ENCODE data around the gene C1QTNF7.

DNA sequence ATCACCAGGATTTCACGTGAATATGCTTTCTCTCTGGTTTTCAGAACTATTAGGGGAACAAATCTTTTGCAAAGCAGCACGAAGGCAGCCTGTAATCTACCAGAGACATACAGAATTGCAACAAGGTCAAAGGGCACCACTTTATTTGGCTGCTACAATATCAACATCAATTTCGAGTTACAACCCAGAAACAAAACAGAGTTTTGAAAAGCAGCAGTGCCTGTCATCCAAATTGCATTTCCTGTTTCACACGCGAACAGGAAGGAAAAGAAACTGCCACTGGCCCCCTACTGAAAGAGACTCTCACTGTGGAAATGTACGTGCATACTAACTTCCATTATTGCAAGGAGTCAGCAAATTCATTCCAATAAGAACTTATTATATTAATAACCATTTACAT lies 17.1 kb upstream of the C1QTNF7 start:
- no peak for TF ChIP-seq NFIC (IDR thresholded peaks at IDR 0.05)
- no peak for TF ChIP-seq CEBPB (IDR thresholded peaks at IDR 0.05)
- no peak for TF ChIP-seq RAD21 (IDR thresholded peaks at IDR 0.05; ENCODE audit: low read depth)
- TF ChIP-seq FOXM1 (IDR thresholded peaks at IDR 0.05; ENCODE audit: borderline replicate concordance, low read depth) = no peak
- TF ChIP-seq TEAD4 (IDR thresholded peaks at IDR 0.05) = no peak
- TF ChIP-seq YY1 (IDR thresholded peaks at IDR 0.05; ENCODE audit: low read depth) = no peak
- TF ChIP-seq, protein P1, sequence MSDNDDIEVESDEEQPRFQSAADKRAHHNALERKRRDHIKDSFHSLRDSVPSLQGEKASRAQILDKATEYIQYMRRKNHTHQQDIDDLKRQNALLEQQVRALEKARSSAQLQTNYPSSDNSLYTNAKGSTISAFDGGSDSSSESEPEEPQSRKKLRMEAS (IDR thresholded peaks at IDR 0.05) = no peak
- no peak for TF ChIP-seq EP300 (IDR thresholded peaks at IDR 0.05; ENCODE audit: borderline replicate concordance)
- no peak for TF ChIP-seq CREB1 (IDR thresholded peaks at IDR 0.05; ENCODE audit: low read depth)
- TF ChIP-seq TCF12 (IDR thresholded peaks at IDR 0.05; ENCODE audit: low read depth) = no peak
- TF ChIP-seq ZBTB7A (IDR thresholded peaks at IDR 0.05; ENCODE audit: low read depth) = no peak
- TF ChIP-seq, protein P2, sequence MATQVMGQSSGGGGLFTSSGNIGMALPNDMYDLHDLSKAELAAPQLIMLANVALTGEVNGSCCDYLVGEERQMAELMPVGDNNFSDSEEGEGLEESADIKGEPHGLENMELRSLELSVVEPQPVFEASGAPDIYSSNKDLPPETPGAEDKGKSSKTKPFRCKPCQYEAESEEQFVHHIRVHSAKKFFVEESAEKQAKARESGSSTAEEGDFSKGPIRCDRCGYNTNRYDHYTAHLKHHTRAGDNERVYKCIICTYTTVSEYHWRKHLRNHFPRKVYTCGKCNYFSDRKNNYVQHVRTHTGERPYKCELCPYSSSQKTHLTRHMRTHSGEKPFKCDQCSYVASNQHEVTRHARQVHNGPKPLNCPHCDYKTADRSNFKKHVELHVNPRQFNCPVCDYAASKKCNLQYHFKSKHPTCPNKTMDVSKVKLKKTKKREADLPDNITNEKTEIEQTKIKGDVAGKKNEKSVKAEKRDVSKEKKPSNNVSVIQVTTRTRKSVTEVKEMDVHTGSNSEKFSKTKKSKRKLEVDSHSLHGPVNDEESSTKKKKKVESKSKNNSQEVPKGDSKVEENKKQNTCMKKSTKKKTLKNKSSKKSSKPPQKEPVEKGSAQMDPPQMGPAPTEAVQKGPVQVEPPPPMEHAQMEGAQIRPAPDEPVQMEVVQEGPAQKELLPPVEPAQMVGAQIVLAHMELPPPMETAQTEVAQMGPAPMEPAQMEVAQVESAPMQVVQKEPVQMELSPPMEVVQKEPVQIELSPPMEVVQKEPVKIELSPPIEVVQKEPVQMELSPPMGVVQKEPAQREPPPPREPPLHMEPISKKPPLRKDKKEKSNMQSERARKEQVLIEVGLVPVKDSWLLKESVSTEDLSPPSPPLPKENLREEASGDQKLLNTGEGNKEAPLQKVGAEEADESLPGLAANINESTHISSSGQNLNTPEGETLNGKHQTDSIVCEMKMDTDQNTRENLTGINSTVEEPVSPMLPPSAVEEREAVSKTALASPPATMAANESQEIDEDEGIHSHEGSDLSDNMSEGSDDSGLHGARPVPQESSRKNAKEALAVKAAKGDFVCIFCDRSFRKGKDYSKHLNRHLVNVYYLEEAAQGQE (IDR thresholded peaks at IDR 0.05; ENCODE audit: low read depth) = no peak
- no peak for TF ChIP-seq EGR1 (IDR thresholded peaks at IDR 0.05)

Data from Ishikawa (cell line).